SK-N-MC (cell line): ENCODE measurements around the gene GALNT18.

Experiments used
- DNase-seq: peaks from one replicate; pipeline ENCODE4 v3.0.0-alpha.2; 2011; ENCODE audit warnings: low read depth, low spot score
- H3K27ac ChIP-seq: fragments of 200-600 bp; sonication (generic); 2 replicates; pipeline ENCODE4 v1.5.1; 2016; ENCODE audit warnings: mixed run types
- H3K36me3 ChIP-seq: fragments of 200-600 bp; sonication (generic); 2 replicates; pipeline ENCODE4 v1.6.1; 2017; ENCODE audit warnings: antibody characterized with exemption, low read length, mixed read lengths; ENCODE audit not compliant: insufficient read depth
- H3K4me3 ChIP-seq: fragments of 200-600 bp; sonication (generic); 2 replicates; pipeline ENCODE4 v1.5.1; 2016
- H3K9ac ChIP-seq: fragments of 200-600 bp; sonication (generic); 2 replicates; pipeline ENCODE4 v1.8.0; 2017; ENCODE audit warnings: mixed run types, mixed read lengths; ENCODE audit not compliant: insufficient read length
- H3K9me3 ChIP-seq: fragments of 200-600 bp; sonication (generic); 2 replicates; pipeline ENCODE4 v1.6.1; 2017; ENCODE audit warnings: low read depth, mild to moderate bottlenecking, antibody characterized with exemption, low read length, moderate library complexity, mixed read lengths
- EZH2 ChIP-seq: fragments of 200-600 bp; sonication (generic); IDR thresholded peaks from one replicate; pipeline ENCODE4 v1.6.1; 2017; ENCODE audit warnings: antibody characterized with exemption
- FOXP2 ChIP-seq: optimal IDR thresholded peaks from 2 replicates; pipeline ENCODE3; 2011; ENCODE audit warnings: mild to moderate bottlenecking, moderate library complexity; ENCODE audit not compliant: insufficient read depth; ENCODE audit errors: extremely low read length, control extremely low read depth
- POLR2AphosphoS5 ChIP-seq: IDR thresholded peaks from 2 replicates; pipeline ENCODE4 v1.6.1; 2012; ENCODE audit warnings: mild to moderate bottlenecking, low read depth, low read length, borderline replicate concordance

GALNT18 gene

DNA sequence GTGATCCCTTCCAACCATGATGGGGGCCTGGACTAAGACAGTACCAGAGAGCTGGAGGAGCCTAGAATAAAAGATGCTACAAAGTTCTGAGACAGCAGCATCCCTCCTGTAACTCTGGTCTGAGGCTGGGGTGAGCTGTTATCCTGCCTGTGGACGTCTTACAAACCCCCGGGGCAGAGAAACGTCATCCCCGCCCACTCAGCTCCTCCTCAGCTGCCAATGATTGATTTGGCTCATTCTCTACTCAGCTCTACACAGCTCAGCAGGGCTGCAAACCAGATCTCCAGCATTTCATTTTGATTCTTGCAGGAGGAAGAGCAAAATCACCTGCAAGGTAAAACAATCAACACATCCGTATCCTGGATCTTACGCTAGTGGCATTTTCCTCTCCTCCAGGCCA is 324.2 kb downstream of the GALNT18 start:
- Histone ChIP-seq H3K4me3 (no peak overlapping the region), H3K27ac (no peak overlapping the region), H3K9me3 (no peaks in the 10 kb centered on the region), H3K36me3 (no peaks in the 10 kb centered on the region), H3K9ac (no peak overlapping the region)
- TF ChIP-seq POLR2AphosphoS5 (no peak), EZH2 (no peak)
- DNase-seq, result no peak

DNA sequence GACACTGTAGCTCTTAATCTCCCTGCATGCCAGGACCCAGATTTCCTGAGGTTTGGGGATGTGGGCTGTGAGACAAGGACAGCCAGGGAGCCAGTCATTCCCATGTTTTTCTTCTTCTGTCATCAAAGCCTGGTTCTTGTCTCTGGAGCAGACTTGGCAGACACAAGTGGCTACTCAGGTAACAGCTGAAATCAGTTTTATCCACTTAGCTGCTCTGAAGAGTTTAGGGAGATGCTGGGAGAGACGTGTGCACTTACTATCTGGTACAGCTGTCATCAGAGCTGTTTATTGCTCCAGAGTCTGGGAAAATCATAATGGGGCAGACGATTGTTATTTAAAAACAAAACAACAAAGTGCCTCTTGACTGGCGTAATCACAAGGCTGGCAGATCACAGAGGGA is 325.4 kb downstream of the GALNT18 start:
- H3K36me3 ChIP-seq, result no peaks in the 10 kb centered on the region
- H3K9me3 ChIP-seq, result no peaks in the 10 kb centered on the region
- DNase-seq, result no peak
- no peak overlapping the region for H3K4me3 ChIP-seq
- TF ChIP-seq FOXP2, result no peak
- TF ChIP-seq EZH2, result no peak
- TF ChIP-seq POLR2AphosphoS5, result no peak
- no peak overlapping the region for H3K27ac ChIP-seq
- no peak overlapping the region for H3K9ac ChIP-seq

DNA sequence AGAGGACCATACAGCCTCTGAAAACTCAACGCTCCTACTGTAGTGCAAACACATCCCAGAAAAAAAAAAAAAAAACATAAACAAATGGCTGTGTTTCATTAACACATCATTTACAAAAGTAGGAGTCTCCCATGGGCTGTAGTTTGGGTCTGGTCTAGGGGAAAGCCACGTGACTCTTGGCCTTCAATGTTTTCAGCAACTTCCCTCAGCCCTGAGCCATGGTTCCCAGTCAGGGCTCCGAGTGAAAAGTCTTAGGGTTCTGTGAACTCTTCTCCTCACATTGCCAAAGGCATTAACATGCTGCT is 327.3 kb downstream of the GALNT18 start:
- no peak for DNase-seq
- no peak for TF ChIP-seq FOXP2
- Histone ChIP-seq H3K4me3 (no peak overlapping the region), H3K9ac (no peak overlapping the region), H3K27ac (no peak overlapping the region), H3K36me3 (no peaks in the 10 kb centered on the region), H3K9me3 (no peaks in the 10 kb centered on the region)

DNA sequence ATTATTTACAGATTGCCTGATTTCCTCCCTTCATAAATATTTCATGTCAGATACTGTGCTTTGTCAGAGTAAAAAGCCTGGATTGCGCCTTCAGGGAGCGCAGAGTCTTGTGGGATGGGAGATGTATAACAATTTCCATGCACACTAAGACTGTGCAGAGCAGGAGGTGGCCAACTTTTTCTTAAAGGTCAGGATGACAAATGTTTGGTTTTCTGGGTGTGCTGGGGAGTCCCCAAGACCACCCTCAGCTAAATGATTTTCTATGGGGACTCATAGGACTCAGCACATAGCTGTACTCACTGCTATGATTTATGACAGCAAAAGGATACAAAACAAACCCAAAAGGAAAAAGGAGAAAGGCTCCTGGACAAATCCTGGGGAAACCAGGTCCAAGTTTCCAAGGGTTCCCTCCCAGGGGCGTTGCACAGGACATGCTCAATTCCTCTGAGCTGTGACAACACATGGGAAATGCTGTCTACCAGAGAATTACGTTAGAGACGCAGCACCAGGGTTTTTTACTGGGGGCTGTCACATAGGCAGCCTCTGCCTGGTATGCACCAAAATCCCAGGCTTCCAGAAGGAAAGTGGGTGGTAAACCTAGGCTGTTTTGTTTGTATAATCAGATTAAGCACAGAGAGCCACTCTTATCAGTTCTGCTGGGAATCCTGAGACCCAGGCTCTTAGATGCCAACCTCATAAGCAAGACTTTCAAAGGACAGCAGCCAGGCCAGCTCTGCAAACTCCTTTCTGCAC is 327.8 kb downstream of the GALNT18 start:
- Histone ChIP-seq H3K9me3 (no peaks in the 10 kb centered on the region), H3K36me3 (no peaks in the 10 kb centered on the region), H3K27ac (no peak overlapping the region), H3K4me3 (no peak overlapping the region), H3K9ac (no peak overlapping the region)
- TF ChIP-seq FOXP2, result no peak
- TF ChIP-seq POLR2AphosphoS5, result no peak
- TF ChIP-seq EZH2, result no peak
- no peak for DNase-seq

DNA sequence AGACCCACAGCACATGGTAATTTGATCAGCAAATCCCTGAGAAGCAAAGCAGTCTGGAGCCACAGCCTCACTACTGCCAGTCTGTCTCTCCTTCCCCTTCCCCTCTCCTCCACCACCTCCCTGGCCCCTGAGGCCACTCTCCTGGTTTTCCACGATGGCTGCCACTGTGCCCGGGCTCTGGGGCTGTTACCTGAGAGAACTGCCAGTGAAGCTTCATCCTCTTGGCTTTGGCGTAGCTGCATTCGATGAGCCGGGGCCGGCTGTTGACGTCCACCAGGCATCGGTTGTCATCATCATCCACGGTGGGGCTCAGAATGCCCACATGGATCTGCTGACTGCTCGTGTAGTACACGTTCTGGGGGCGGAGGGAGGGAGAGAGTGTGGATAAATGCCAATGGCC is 329.0 kb downstream of the GALNT18 start:
- H3K36me3 ChIP-seq, result no peaks in the 10 kb centered on the region
- no peak overlapping the region for H3K9ac ChIP-seq
- TF ChIP-seq FOXP2 (no peak), POLR2AphosphoS5 (no peak)
- H3K4me3 ChIP-seq, result no peak overlapping the region
- H3K9me3 ChIP-seq, result no peaks in the 10 kb centered on the region
- no peak overlapping the region for H3K27ac ChIP-seq
- no peak for DNase-seq

DNA sequence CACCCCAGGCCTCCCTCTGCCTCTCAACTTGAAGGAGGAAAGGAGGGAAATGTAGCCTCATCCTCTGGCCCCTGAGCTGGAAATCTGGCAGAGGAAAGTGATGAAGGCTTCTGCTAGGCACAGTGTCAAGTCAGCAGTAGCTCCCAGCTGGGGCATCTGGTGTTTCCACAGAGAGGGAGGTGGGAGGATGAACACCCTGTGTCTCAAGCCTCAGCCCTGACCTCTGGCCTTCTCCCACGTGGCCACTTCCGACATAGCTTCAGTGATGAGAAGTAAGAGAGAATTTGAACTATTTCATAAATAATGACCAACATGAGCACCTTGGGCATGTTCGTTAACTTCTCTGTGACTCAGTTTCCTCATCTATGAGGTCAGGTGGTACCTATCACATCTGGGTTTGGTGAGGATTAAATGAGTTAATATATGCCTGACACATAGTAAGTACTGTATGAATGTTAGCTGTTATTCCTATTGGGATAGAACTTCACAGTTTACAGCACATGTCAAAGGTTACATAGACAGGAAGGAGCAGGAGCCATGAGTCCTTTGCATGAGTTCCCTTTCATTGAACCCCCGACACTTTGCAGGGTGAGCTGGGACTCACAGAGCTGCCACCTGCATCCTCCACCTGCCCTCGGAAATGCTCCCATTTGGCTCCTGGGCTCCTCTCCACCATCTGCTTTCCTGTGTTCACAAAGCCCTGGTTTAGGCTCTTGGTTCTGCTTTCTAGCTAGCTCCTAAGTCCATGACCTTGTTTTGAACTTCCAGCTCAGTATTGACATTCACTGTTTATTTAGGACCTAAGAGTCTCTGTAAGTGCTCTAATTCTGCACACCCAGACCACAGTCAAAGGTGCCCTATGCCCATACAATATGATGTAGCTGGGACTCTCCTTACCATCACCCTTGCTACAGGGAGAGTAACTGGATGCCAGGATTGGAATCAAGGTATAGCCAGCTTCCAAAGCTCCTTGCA is 330.5 kb downstream of the GALNT18 start:
- Histone ChIP-seq H3K27ac (no peak overlapping the region), H3K9ac (no peak overlapping the region), H3K9me3 (no peaks in the 10 kb centered on the region), H3K4me3 (no peak overlapping the region), H3K36me3 (no peaks in the 10 kb centered on the region)
- no peak for DNase-seq
- TF ChIP-seq FOXP2, result no peak
- TF ChIP-seq POLR2AphosphoS5, result no peak
- no peak for TF ChIP-seq EZH2

DNA sequence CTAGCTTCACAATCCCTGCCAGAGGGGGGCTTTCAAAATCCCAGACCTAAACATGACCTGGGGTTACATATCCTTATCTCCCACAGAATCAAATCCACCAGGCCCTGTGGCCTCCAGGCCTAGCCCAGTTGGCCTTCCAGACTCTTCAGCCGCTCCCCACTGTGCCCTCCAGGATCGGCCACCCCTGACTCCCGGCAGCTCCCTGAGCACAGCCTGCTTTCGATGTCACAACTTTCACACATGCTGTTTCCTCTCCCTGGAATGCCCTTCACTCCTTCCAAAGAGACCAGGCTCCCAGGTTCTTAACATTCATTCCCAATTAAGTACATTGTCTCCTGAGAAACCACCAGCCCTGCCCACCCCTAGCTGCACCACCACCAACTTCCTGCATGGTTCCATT is 331.5 kb downstream of the GALNT18 start:
- H3K9me3 ChIP-seq, result no peaks in the 10 kb centered on the region
- no peaks in the 10 kb centered on the region for H3K36me3 ChIP-seq
- no peak overlapping the region for H3K9ac ChIP-seq
- no peak overlapping the region for H3K4me3 ChIP-seq
- TF ChIP-seq FOXP2 (no peak), EZH2 (no peak), POLR2AphosphoS5 (no peak)
- H3K27ac ChIP-seq, result no peak overlapping the region
- no peak for DNase-seq

DNA sequence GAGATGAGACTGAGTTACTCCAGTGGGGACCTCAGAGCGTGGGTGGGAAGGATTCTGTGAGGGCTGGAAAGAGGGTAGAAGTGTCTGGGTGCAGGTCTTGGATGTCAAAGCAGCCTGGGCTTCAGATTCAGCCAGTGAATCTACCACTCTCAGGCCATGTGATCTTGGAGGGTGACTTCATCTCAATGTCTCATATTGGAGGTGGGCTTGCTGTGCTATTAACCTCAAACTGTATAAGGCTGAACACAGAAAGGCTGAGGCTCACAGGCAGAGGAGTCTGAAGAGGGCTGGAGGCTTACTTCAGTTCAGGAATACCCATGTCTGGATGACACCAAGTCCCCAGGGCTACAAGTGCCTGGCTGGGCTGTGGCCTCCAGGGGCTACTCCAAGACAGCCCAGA is 332.1 kb downstream of the GALNT18 start:
- no peak overlapping the region for H3K9ac ChIP-seq
- H3K27ac ChIP-seq, result no peak overlapping the region
- no peak for DNase-seq
- no peaks in the 10 kb centered on the region for H3K9me3 ChIP-seq
- no peaks in the 10 kb centered on the region for H3K36me3 ChIP-seq
- H3K4me3 ChIP-seq, result no peak overlapping the region
- TF ChIP-seq FOXP2, result no peak
- TF ChIP-seq POLR2AphosphoS5, result no peak
- no peak for TF ChIP-seq EZH2
